ENCODE data around the gene INSYN2A.

INSYN2A gene

GRCh38 chr10:127196282-127197153 is at the start of gene INSYN2A:
Gene INSYN2A, minus strand, starts transcription at chr10:127196591. Its CDS starts 20,196 bp downstream, at chr10:127176395.
- no peak within 1 kb of the TSS for H3K27ac ChIP-seq (ENCODE audit: low read depth, low read length)
- H3K4me1 ChIP-seq (ENCODE audit: control insufficient read depth, insufficient read depth, low read length), result peaks cover 16% of the 10 kb centered on the region
- peak within 1 kb of the TSS; percentile 56 for H3K9ac ChIP-seq (ENCODE audit: low read length)
- peak within 1 kb of the TSS; percentile 76 for H3K4me3 ChIP-seq (ENCODE audit: low read depth, low read length)
- peaks cover 51% of the 10 kb centered on the region for H3K27me3 ChIP-seq (ENCODE audit: control insufficient read depth, insufficient read depth, low read length)
- H3K9me3 ChIP-seq (ENCODE audit: control insufficient read depth, insufficient read depth, low read depth, low read length), result no peaks in the 10 kb centered on the region
- 0 out of 2 replicates have a peak, but pooled peaks cover 3% of the 10 kb centered on the region for H3K36me3 ChIP-seq (ENCODE audit: control insufficient read depth, insufficient read depth, low read length)

GRCh38 chr10:127245456-127245855 is 49.1 kb upstream of the INSYN2A start:
- H3K27ac ChIP-seq (ENCODE audit: low read depth, low read length), result no peak overlapping the region
- no peaks in the 10 kb centered on the region for H3K4me1 ChIP-seq (ENCODE audit: control insufficient read depth, insufficient read depth, low read length)
- H3K9me3 ChIP-seq (ENCODE audit: control insufficient read depth, insufficient read depth, low read depth, low read length), result no peaks in the 10 kb centered on the region
- H3K27me3 ChIP-seq (ENCODE audit: control insufficient read depth, insufficient read depth, low read length), result no peaks in the 10 kb centered on the region
- H3K36me3 ChIP-seq (ENCODE audit: control insufficient read depth, insufficient read depth, low read length), result peaks cover 13% of the 10 kb centered on the region
- H3K4me3 ChIP-seq (ENCODE audit: low read depth, low read length), result no peak overlapping the region
- H3K9ac ChIP-seq (ENCODE audit: low read length), result no peak overlapping the region

- Histone ChIP-seq H3K27me3 (ENCODE audit: control insufficient read depth, insufficient read depth, low read length) (no peaks in the 10 kb centered on the region), H3K9me3 (ENCODE audit: control insufficient read depth, insufficient read depth, low read depth, low read length) (no peaks in the 10 kb centered on the region), H3K4me1 (ENCODE audit: control insufficient read depth, insufficient read depth, low read length) (no peaks in the 10 kb centered on the region), H3K4me3 (ENCODE audit: low read depth, low read length) (no peak overlapping the region), H3K36me3 (ENCODE audit: control insufficient read depth, insufficient read depth, low read length) (peaks cover 5% of the 10 kb centered on the region), H3K27ac (ENCODE audit: low read depth, low read length) (no peak overlapping the region), H3K9ac (ENCODE audit: low read length) (no peak overlapping the region)
Measured at GRCh38 chr10:127243490-127244272, 47.3 kb upstream of the INSYN2A start.

GRCh38 chr10:127242914-127243313 is 46.5 kb upstream of the INSYN2A start:
- no peaks in the 10 kb centered on the region for H3K27me3 ChIP-seq (ENCODE audit: control insufficient read depth, insufficient read depth, low read length)

GRCh38 chr10:127236266-127236665 is 39.9 kb upstream of the INSYN2A start:
- Histone ChIP-seq H3K36me3 (ENCODE audit: control insufficient read depth, insufficient read depth, low read length) (no peaks in the 10 kb centered on the region), H3K9ac (ENCODE audit: low read length) (no peak overlapping the region), H3K4me1 (ENCODE audit: control insufficient read depth, insufficient read depth, low read length) (no peaks in the 10 kb centered on the region), H3K9me3 (ENCODE audit: control insufficient read depth, insufficient read depth, low read depth, low read length) (no peaks in the 10 kb centered on the region), H3K4me3 (ENCODE audit: low read depth, low read length) (no peak overlapping the region), H3K27me3 (ENCODE audit: control insufficient read depth, insufficient read depth, low read length) (no peaks in the 10 kb centered on the region), H3K27ac (ENCODE audit: low read depth, low read length) (no peak overlapping the region)

More at GRCh38 chr10:127242914-127243313, 46.5 kb upstream of the INSYN2A start:
- H3K9ac ChIP-seq (ENCODE audit: low read length), result no peak overlapping the region
- H3K9me3 ChIP-seq (ENCODE audit: control insufficient read depth, insufficient read depth, low read depth, low read length), result no peaks in the 10 kb centered on the region
- no peaks in the 10 kb centered on the region for H3K4me1 ChIP-seq (ENCODE audit: control insufficient read depth, insufficient read depth, low read length)
- H3K4me3 ChIP-seq (ENCODE audit: low read depth, low read length), result no peak overlapping the region
- no peaks in the 10 kb centered on the region for H3K36me3 ChIP-seq (ENCODE audit: control insufficient read depth, insufficient read depth, low read length)
- no peak overlapping the region for H3K27ac ChIP-seq (ENCODE audit: low read depth, low read length)

GRCh38 chr10:127234306-127234800 is 38.0 kb upstream of the INSYN2A start:
- Histone ChIP-seq H3K9me3 (ENCODE audit: control insufficient read depth, insufficient read depth, low read depth, low read length) (no peaks in the 10 kb centered on the region), H3K4me3 (ENCODE audit: low read depth, low read length) (no peak overlapping the region), H3K27me3 (ENCODE audit: control insufficient read depth, insufficient read depth, low read length) (no peaks in the 10 kb centered on the region), H3K36me3 (ENCODE audit: control insufficient read depth, insufficient read depth, low read length) (no peaks in the 10 kb centered on the region), H3K27ac (ENCODE audit: low read depth, low read length) (no peak overlapping the region), H3K4me1 (ENCODE audit: control insufficient read depth, insufficient read depth, low read length) (no peaks in the 10 kb centered on the region), H3K9ac (ENCODE audit: low read length) (no peak overlapping the region)

GRCh38 chr10:127228195-127228787 is 31.9 kb upstream of the INSYN2A start:
- Histone ChIP-seq H3K9me3 (ENCODE audit: control insufficient read depth, insufficient read depth, low read depth, low read length) (no peaks in the 10 kb centered on the region), H3K27ac (ENCODE audit: low read depth, low read length) (no peak overlapping the region), H3K27me3 (ENCODE audit: control insufficient read depth, insufficient read depth, low read length) (no peaks in the 10 kb centered on the region), H3K36me3 (ENCODE audit: control insufficient read depth, insufficient read depth, low read length) (no peaks in the 10 kb centered on the region), H3K4me3 (ENCODE audit: low read depth, low read length) (no peak overlapping the region), H3K4me1 (ENCODE audit: control insufficient read depth, insufficient read depth, low read length) (no peaks in the 10 kb centered on the region), H3K9ac (ENCODE audit: low read length) (no peak overlapping the region)

GRCh38 chr10:127227663-127228062 is 31.3 kb upstream of the INSYN2A start:
- Histone ChIP-seq H3K9me3 (ENCODE audit: control insufficient read depth, insufficient read depth, low read depth, low read length) (no peaks in the 10 kb centered on the region), H3K36me3 (ENCODE audit: control insufficient read depth, insufficient read depth, low read length) (no peaks in the 10 kb centered on the region), H3K27me3 (ENCODE audit: control insufficient read depth, insufficient read depth, low read length) (no peaks in the 10 kb centered on the region), H3K27ac (ENCODE audit: low read depth, low read length) (no peak overlapping the region), H3K4me3 (ENCODE audit: low read depth, low read length) (no peak overlapping the region), H3K4me1 (ENCODE audit: control insufficient read depth, insufficient read depth, low read length) (no peaks in the 10 kb centered on the region), H3K9ac (ENCODE audit: low read length) (no peak overlapping the region)

GRCh38 chr10:127227027-127227426 is 30.6 kb upstream of the INSYN2A start:
- Histone ChIP-seq H3K4me1 (ENCODE audit: control insufficient read depth, insufficient read depth, low read length) (no peaks in the 10 kb centered on the region), H3K9ac (ENCODE audit: low read length) (no peak overlapping the region), H3K27me3 (ENCODE audit: control insufficient read depth, insufficient read depth, low read length) (no peaks in the 10 kb centered on the region), H3K36me3 (ENCODE audit: control insufficient read depth, insufficient read depth, low read length) (no peaks in the 10 kb centered on the region), H3K27ac (ENCODE audit: low read depth, low read length) (no peak overlapping the region), H3K4me3 (ENCODE audit: low read depth, low read length) (no peak overlapping the region), H3K9me3 (ENCODE audit: control insufficient read depth, insufficient read depth, low read depth, low read length) (no peaks in the 10 kb centered on the region)

- no peaks in the 10 kb centered on the region for H3K36me3 ChIP-seq (ENCODE audit: control insufficient read depth, insufficient read depth, low read length)
- 0 out of 2 replicates have a peak, but pooled peaks cover 3% of the 10 kb centered on the region for H3K9me3 ChIP-seq (ENCODE audit: control insufficient read depth, insufficient read depth, low read depth, low read length)
- peaks cover 8% of the 10 kb centered on the region for H3K4me1 ChIP-seq (ENCODE audit: control insufficient read depth, insufficient read depth, low read length)
- H3K27me3 ChIP-seq (ENCODE audit: control insufficient read depth, insufficient read depth, low read length), result no peaks in the 10 kb centered on the region
- no peak overlapping the region for H3K4me3 ChIP-seq (ENCODE audit: low read depth, low read length)
- H3K27ac ChIP-seq (ENCODE audit: low read depth, low read length), result no peak overlapping the region
- H3K9ac ChIP-seq (ENCODE audit: low read length), result no peak overlapping the region
Measured at GRCh38 chr10:127221281-127221680, 24.9 kb upstream of the INSYN2A start.

All from HUES6 (cell line).